ENCODE measurements around the gene DLG3. TPM values are rescaled to one million over a fixed set of nuclear protein-coding genes. Genes with fewer than 3 reads are reported as not detected.

DLG3 gene
- total RNA-seq, 5 donors from 2014 or later (not counting 1 experiment from before 2014, with no cell fraction given): 6.2 to 14.1 (median 10.3) TPM

DNA sequence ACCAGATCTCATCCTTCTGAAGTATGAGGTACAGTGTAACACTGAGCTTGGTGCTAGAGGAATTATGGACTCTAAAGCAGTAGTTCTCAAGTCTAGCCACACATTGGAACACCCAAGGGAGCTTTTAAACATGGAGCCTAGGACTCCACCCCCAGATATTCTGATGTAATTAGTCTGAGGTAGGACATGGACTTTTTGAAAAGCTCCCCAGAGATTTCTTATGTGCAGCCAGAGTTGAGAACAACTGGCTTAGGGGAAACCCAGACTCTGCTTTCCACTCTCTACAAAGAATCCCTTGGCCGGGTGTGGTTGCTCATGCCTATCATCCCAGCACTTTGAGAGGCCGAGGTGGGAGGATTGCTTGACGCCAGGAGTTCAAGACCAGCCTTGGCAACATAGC lies 33.2 kb upstream of the DLG3 start:
- ChIA-PET CTCF (no interaction called here), POLR2A (no interaction called here)
- Mint-ChIP-seq H3K4me1 (no peaks in the 10 kb centered on the region), H3K36me3 (no peaks in the 10 kb centered on the region), H3K27me3 (peaks cover 0 to 6% of the 10 kb centered on the region in 2 donors), H3K4me3 (no peak overlapping the region), H3K9me3 (no peaks in the 10 kb centered on the region), H3K27ac (no peak overlapping the region)
- no peaks in the 10 kb centered on the region for H3K36me3 ChIP-seq (ENCODE audit: control insufficient read depth in 2 of 2, extremely low read depth in 1 of 2, insufficient read depth in 1 of 2, low read length in 1 of 2)
- DNase-seq (no peak), ATAC-seq (replicated peaks in 1 of 4) (no peak)
- no peak overlapping the region for H3K27ac ChIP-seq (ENCODE audit: low read length)
- H3K27me3 ChIP-seq (replicated peaks in 1 of 2; ENCODE audit: control insufficient read depth in 2 of 2, extremely low read depth in 1 of 2, insufficient read depth in 2 of 2, low read length in 1 of 2): no peaks in the 10 kb centered on the region
- no peak overlapping the region for H3K4me3 ChIP-seq (ENCODE audit: control insufficient read depth in 1 of 2, extremely low read depth in 1 of 2, low read length in 1 of 2)
- H3K4me1 ChIP-seq (ENCODE audit: control insufficient read depth in 1 of 2, extremely low read depth in 1 of 2, insufficient read depth in 2 of 2, low read length in 2 of 2): no peaks in the 10 kb centered on the region
- no CpG with 5 or more reads among the region's 3 CpGs for WGBS (ENCODE audit: insufficient coverage)
- H3K9me3 ChIP-seq: no peaks in the 10 kb centered on the region

DNA sequence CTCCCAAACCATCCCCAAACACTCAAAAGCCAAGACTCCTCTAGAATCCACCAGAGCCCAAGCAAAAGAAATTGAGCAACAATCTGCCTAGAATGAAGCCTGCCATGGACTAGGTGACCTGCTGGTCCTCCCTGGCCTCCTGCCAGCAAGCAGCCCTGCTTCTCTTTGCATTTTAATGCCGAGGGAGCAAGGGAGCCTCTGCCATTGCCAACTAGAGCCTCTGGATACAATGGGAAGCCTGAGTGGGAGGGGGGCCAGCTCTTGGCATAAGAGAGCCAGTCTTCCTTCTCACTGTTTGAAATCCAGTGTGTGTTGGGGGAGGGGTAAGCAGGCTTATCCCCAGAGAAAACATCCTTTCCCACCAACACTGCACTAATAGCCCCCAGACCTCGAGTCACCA lies 23.0 kb upstream of the DLG3 start:
- peaks cover 2 to 12% of the 10 kb centered on the region in 2 donors for H3K27me3 Mint-ChIP-seq
- Histone ChIP-seq H3K27ac (ENCODE audit: low read length) (no peak overlapping the region), H3K27me3 (replicated peaks in 1 of 2; ENCODE audit: control insufficient read depth in 2 of 2, extremely low read depth in 1 of 2, insufficient read depth in 2 of 2, low read length in 1 of 2) (no peaks in the 10 kb centered on the region), H3K36me3 (ENCODE audit: control insufficient read depth in 2 of 2, extremely low read depth in 1 of 2, insufficient read depth in 1 of 2, low read length in 1 of 2) (no peaks in the 10 kb centered on the region), H3K4me1 (ENCODE audit: control insufficient read depth in 1 of 2, extremely low read depth in 1 of 2, insufficient read depth in 2 of 2, low read length in 2 of 2) (no peaks in the 10 kb centered on the region), H3K4me3 (ENCODE audit: control insufficient read depth in 1 of 2, extremely low read depth in 1 of 2, low read length in 1 of 2) (no peak overlapping the region), H3K9me3 (no peaks in the 10 kb centered on the region)
- H3K27ac Mint-ChIP-seq: no peak overlapping the region
- ATAC-seq (replicated peaks in 1 of 4) (no peak), DNase-seq (no peak)
- no peaks in the 10 kb centered on the region for H3K9me3 Mint-ChIP-seq
- WGBS (ENCODE audit: insufficient coverage): no CpG with 5 or more reads among the region's 2 CpGs
- ChIA-PET POLR2A (interaction anchor here in 1 of 2 donors (0.6 kb wide), 1 partner anchor 35 kb away, joined by 4 read pairs; no protein-coding TSS in a partner anchor), CTCF (no interaction called here)
- H3K36me3 Mint-ChIP-seq: no peaks in the 10 kb centered on the region
- no peak overlapping the region for H3K4me3 Mint-ChIP-seq
- no peaks in the 10 kb centered on the region for H3K4me1 Mint-ChIP-seq

DNA sequence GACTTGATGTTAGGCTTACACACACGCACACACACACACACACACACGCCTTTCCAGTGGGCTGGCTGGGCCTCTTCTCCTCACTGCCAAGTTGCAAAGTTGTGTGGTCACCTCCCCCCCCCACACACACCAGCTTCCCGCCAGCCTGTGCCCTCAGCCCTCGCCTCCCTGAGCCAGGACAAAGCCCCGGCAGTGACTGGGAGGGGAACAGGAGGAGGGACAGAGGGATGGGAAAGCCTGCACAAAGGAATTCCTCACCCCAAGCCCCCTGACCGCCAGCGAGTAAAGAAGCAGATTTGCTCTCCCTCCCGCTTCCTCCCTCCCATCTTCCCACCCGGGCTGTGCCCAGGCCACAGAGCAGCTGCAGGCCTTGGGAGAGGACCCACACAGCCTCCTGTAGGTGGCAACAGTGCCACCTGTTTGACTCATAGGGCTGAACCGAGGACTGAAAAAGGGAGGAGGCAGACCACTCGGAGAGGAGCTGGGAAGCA lies 21.7 kb upstream of the DLG3 start, which contains the start of gene GDPD2:
Gene GDPD2 (plus strand): TSS at position 464 of the 491 bp plus-strand sequence. CDS start 1,671 bp downstream, outside the sequence.
- Histone ChIP-seq H3K36me3 (ENCODE audit: control insufficient read depth in 2 of 2, extremely low read depth in 1 of 2, insufficient read depth in 1 of 2, low read length in 1 of 2) (no peaks in the 10 kb centered on the region), H3K27ac (ENCODE audit: low read length) (no peak within 1 kb of the TSS), H3K4me1 (ENCODE audit: control insufficient read depth in 1 of 2, extremely low read depth in 1 of 2, insufficient read depth in 2 of 2, low read length in 2 of 2) (no peaks in the 10 kb centered on the region), H3K27me3 (replicated peaks in 1 of 2; ENCODE audit: control insufficient read depth in 2 of 2, extremely low read depth in 1 of 2, insufficient read depth in 2 of 2, low read length in 1 of 2) (no peaks in the 10 kb centered on the region), H3K9me3 (no peaks in the 10 kb centered on the region), H3K4me3 (ENCODE audit: control insufficient read depth in 1 of 2, extremely low read depth in 1 of 2, low read length in 1 of 2) (no peak within 1 kb of the TSS)
- H3K9me3 Mint-ChIP-seq: no peaks in the 10 kb centered on the region
- no peak within 1 kb of the TSS for H3K4me3 Mint-ChIP-seq
- ChIA-PET CTCF (interaction anchor here in 1 of 2 donors (0.7 kb wide), 1 partner anchor 10 kb away, joined by 4 read pairs; no protein-coding TSS in a partner anchor), POLR2A (no interaction called here)
- ATAC-seq (replicated peaks in 1 of 4): no peak
- no peak within 1 kb of the TSS for H3K27ac Mint-ChIP-seq
- DNase-seq: no peak
- H3K4me1 Mint-ChIP-seq: no peaks in the 10 kb centered on the region
- H3K36me3 Mint-ChIP-seq: no peaks in the 10 kb centered on the region
- peaks cover 2 to 12% of the 10 kb centered on the region in 2 donors for H3K27me3 Mint-ChIP-seq
- WGBS (ENCODE audit: insufficient coverage): no CpG with 5 or more reads among the region's 11 CpGs

DNA sequence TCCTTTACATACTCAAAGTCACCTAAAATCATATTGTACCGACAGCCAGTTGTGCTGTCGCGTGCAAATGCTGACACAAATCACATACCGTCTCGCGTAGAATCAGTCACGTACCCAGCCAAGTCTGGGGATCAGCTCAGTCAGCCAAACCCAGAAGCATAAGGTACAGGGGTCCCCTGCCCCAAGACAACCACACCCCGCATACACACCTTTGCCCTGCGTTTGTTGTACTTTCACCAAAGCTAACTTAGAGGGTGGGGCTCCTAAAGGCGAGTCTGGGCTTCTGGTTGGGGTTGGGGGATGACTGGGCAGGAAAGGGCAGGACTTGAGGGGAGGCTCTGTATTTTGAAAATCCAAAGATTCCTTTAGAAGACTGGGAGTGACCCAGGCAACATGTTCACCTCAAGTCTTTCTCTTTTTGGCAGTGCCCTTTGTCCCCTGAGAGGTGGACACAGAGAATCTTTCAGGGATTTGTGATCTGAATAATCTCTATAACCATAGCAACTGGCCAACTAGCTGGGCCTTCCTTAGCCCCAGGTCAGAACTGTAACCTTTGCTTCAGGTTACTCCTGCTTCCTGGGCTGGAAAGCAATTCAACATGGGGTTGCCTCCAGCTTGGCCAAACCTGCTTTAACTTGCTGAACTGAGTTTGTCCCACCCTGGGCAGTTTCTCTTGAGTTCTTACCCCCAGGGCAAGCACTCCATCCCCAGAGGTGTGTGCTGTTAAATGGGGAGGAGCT lies 20.5 kb upstream of the DLG3 start:
- no peaks in the 10 kb centered on the region for H3K4me1 ChIP-seq (ENCODE audit: control insufficient read depth in 1 of 2, extremely low read depth in 1 of 2, insufficient read depth in 2 of 2, low read length in 2 of 2)
- DNase-seq (no peak), ATAC-seq (replicated peaks in 1 of 4) (no peak)
- H3K4me3 Mint-ChIP-seq: no peak overlapping the region
- CTCF ChIA-PET: no interaction called here
- peaks cover 2 to 15% of the 10 kb centered on the region in 2 donors for H3K27me3 Mint-ChIP-seq
- POLR2A ChIA-PET: no interaction called here
- H3K27ac ChIP-seq (ENCODE audit: low read length): no peak overlapping the region
- H3K36me3 ChIP-seq (ENCODE audit: control insufficient read depth in 2 of 2, extremely low read depth in 1 of 2, insufficient read depth in 1 of 2, low read length in 1 of 2): no peaks in the 10 kb centered on the region
- no peaks in the 10 kb centered on the region for H3K27me3 ChIP-seq (replicated peaks in 1 of 2; ENCODE audit: control insufficient read depth in 2 of 2, extremely low read depth in 1 of 2, insufficient read depth in 2 of 2, low read length in 1 of 2)
- no peak overlapping the region for H3K27ac Mint-ChIP-seq
- WGBS (ENCODE audit: insufficient coverage): 100% methylated on average over 7 of the region's 10 CpGs
- H3K4me1 Mint-ChIP-seq: no peaks in the 10 kb centered on the region
- H3K9me3 Mint-ChIP-seq: no peaks in the 10 kb centered on the region
- no peaks in the 10 kb centered on the region for H3K9me3 ChIP-seq
- no peaks in the 10 kb centered on the region for H3K36me3 Mint-ChIP-seq
- H3K4me3 ChIP-seq (ENCODE audit: control insufficient read depth in 1 of 2, extremely low read depth in 1 of 2, low read length in 1 of 2): no peak overlapping the region

DNA sequence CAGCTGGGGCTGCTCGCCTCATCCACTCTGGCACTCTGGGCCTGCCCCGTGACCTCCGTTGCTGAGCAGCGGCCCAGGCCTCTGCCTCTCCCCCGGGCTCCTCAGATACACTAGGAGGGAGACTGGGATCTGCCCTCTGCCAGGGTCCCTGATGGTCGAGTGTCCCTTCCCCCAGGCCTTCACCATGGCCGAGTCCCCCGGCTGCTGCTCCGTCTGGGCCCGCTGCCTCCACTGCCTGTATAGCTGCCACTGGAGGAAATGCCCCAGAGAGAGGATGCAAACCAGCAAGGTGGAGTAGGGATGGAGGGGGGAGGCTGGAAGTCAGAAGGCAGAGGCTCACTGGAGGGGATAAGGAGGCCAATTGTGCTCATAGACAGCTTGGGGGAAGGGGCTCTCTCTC lies 19.8 kb upstream of the DLG3 start:
- no peaks in the 10 kb centered on the region for H3K36me3 ChIP-seq (ENCODE audit: control insufficient read depth in 2 of 2, extremely low read depth in 1 of 2, insufficient read depth in 1 of 2, low read length in 1 of 2)
- DNase-seq: no peak
- H3K36me3 Mint-ChIP-seq: no peaks in the 10 kb centered on the region
- H3K4me3 ChIP-seq (ENCODE audit: control insufficient read depth in 1 of 2, extremely low read depth in 1 of 2, low read length in 1 of 2): no peak overlapping the region
- no peaks in the 10 kb centered on the region for H3K4me1 ChIP-seq (ENCODE audit: control insufficient read depth in 1 of 2, extremely low read depth in 1 of 2, insufficient read depth in 2 of 2, low read length in 2 of 2)
- peaks cover 2 to 17% of the 10 kb centered on the region in 2 donors for H3K27me3 Mint-ChIP-seq
- H3K9me3 Mint-ChIP-seq: no peaks in the 10 kb centered on the region
- ATAC-seq (replicated peaks in 1 of 4): no peak
- H3K27ac Mint-ChIP-seq: no peak overlapping the region
- ChIA-PET CTCF (no interaction called here), POLR2A (no interaction called here)
- no peak overlapping the region for H3K4me3 Mint-ChIP-seq
- H3K4me1 Mint-ChIP-seq: no peaks in the 10 kb centered on the region
- H3K27me3 ChIP-seq (replicated peaks in 1 of 2; ENCODE audit: control insufficient read depth in 2 of 2, extremely low read depth in 1 of 2, insufficient read depth in 2 of 2, low read length in 1 of 2): no peaks in the 10 kb centered on the region
- WGBS (ENCODE audit: insufficient coverage): no CpG with 5 or more reads among the region's 10 CpGs
- no peak overlapping the region for H3K27ac ChIP-seq (ENCODE audit: low read length)
- H3K9me3 ChIP-seq: no peaks in the 10 kb centered on the region

DNA sequence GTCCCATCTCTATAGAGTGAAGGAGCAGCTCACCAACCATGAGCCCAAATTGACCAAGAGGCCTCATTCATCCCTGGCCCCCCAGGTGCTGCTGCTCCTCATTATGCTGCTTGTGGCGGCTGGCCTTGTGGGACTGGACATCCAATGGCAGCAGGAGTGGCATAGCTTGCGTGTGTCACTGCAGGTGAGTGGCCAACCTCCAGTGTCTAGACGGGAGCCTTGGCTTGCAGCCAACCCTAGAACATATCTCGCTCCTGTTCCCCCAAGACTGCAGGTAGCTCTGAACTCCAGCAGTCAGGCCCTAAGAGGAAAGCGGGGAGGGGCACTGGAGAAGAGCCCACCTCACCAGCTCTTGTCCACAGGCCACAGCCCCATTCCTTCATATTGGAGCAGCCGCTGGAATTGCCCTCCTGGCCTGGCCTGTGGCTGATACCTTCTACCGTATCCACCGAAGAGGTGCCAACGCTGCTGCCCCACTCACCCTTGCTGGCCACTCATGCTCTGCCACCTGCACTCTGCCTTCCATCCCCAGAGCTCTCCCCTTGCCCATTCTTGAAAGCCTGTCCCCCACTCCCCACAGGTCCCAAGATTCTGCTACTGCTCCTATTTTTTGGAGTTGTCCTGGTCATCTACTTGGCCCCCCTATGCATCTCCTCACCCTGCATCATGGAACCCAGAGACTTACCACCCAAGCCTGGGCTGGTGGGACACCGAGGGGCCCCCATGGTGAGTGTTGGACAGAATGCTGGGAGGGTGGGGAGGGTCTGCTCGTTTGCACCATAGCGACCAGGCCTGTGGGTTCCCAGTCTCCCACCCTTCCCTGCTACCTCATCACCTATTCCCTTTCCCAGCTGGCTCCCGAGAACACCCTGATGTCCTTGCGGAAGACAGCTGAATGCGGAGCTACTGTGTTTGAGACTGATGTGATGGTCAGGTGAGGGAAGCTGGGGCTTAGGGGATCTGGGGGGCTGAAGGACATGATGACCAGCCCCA lies 18.1 kb upstream of the DLG3 start:
- Mint-ChIP-seq H3K27me3 (peaks cover 2 to 19% of the 10 kb centered on the region in 2 donors), H3K9me3 (no peaks in the 10 kb centered on the region), H3K4me3 (no peak overlapping the region), H3K4me1 (no peaks in the 10 kb centered on the region), H3K27ac (no peak overlapping the region), H3K36me3 (no peaks in the 10 kb centered on the region)
- no peak overlapping the region for H3K4me3 ChIP-seq (ENCODE audit: control insufficient read depth in 1 of 2, extremely low read depth in 1 of 2, low read length in 1 of 2)
- ATAC-seq (replicated peaks in 1 of 4) (no peak), DNase-seq (no peak)
- H3K36me3 ChIP-seq (ENCODE audit: control insufficient read depth in 2 of 2, extremely low read depth in 1 of 2, insufficient read depth in 1 of 2, low read length in 1 of 2): no peaks in the 10 kb centered on the region
- POLR2A ChIA-PET: no interaction called here
- no peak overlapping the region for H3K27ac ChIP-seq (ENCODE audit: low read length)
- H3K27me3 ChIP-seq (replicated peaks in 1 of 2; ENCODE audit: control insufficient read depth in 2 of 2, extremely low read depth in 1 of 2, insufficient read depth in 2 of 2, low read length in 1 of 2): no peaks in the 10 kb centered on the region
- WGBS (ENCODE audit: insufficient coverage): 96% methylated on average over 8 of the region's 15 CpGs
- CTCF ChIA-PET: no interaction called here
- H3K9me3 ChIP-seq: no peaks in the 10 kb centered on the region
- H3K4me1 ChIP-seq (ENCODE audit: control insufficient read depth in 1 of 2, extremely low read depth in 1 of 2, insufficient read depth in 2 of 2, low read length in 2 of 2): no peaks in the 10 kb centered on the region
